ENCODE measurements around the gene GRID1.

DNA sequence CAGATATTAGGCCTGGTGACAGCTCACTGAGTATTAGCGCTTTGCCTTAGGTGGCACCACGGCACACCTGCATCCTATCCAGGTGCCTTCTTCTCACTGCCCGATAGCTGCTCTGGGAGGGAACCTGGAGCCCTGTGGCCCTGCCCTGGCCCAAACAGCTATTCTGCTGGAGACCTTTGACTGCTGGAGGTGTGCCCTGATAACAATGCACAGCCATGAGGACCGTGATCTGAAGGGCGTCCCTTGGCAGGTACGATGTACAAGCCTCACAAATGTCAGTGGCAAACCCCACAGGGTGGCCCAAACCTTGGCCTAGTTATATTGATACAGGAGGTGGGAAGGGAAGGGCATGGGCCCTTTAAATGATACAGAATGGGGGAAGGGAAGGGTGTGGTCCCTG is 259.5 kb downstream of the GRID1 start:
- no peak for TF ChIP-seq POLR2A (IDR thresholded peaks at IDR 0.05)
- TF ChIP-seq, protein P1, sequence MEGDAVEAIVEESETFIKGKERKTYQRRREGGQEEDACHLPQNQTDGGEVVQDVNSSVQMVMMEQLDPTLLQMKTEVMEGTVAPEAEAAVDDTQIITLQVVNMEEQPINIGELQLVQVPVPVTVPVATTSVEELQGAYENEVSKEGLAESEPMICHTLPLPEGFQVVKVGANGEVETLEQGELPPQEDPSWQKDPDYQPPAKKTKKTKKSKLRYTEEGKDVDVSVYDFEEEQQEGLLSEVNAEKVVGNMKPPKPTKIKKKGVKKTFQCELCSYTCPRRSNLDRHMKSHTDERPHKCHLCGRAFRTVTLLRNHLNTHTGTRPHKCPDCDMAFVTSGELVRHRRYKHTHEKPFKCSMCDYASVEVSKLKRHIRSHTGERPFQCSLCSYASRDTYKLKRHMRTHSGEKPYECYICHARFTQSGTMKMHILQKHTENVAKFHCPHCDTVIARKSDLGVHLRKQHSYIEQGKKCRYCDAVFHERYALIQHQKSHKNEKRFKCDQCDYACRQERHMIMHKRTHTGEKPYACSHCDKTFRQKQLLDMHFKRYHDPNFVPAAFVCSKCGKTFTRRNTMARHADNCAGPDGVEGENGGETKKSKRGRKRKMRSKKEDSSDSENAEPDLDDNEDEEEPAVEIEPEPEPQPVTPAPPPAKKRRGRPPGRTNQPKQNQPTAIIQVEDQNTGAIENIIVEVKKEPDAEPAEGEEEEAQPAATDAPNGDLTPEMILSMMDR (IDR thresholded peaks at IDR 0.05), result no peak

Data from esophagus squamous epithelium (tissue), 4 donors.